Neuronal stem cell (in vitro differentiated cells): ENCODE results near the gene GARNL3.
A peak's percentile ranks its signal among the peaks of the same experiment; 100 is the strongest.

Source experiments
- DNase-seq: peaks from one replicate; pipeline ENCODE4 v3.0.0-alpha.2; 2013; ENCODE audit warnings: low spot score
- H2AFZ ChIP-seq: one replicate; pipeline ENCODE4 v1.6.1; 2013; ENCODE audit warnings: mild to moderate bottlenecking, low read length, inconsistent platforms
- H2AK5ac ChIP-seq: 2 replicates; pipeline ENCODE4 v1.6.1; 2013; ENCODE audit warnings: low read depth, mild to moderate bottlenecking, inconsistent platforms, low read length, moderate library complexity, mixed read lengths
- H2BK120ac ChIP-seq: 2 replicates; pipeline ENCODE4 v1.6.1; 2013; ENCODE audit warnings: low read depth, mild to moderate bottlenecking, inconsistent platforms, low read length, moderate library complexity, mixed read lengths
- H2BK12ac ChIP-seq: one replicate; pipeline ENCODE4 v1.6.1; 2013; ENCODE audit warnings: low read length, inconsistent platforms
- H2BK15ac ChIP-seq: 2 replicates; pipeline ENCODE4 v1.6.1; 2013; ENCODE audit warnings: mild to moderate bottlenecking, low read length, inconsistent platforms, mixed read lengths
- H2BK5ac ChIP-seq: one replicate; pipeline ENCODE4 v1.6.1; 2013; ENCODE audit warnings: inconsistent platforms, mild to moderate bottlenecking, low read length, moderate library complexity
- H3K14ac ChIP-seq: one replicate; pipeline ENCODE4 v1.6.1; 2013; ENCODE audit warnings: low read length, inconsistent platforms
- H3K18ac ChIP-seq: 2 replicates; pipeline ENCODE4 v1.6.1; 2013; ENCODE audit warnings: low read length, inconsistent platforms
- H3K23ac ChIP-seq: 2 replicates; pipeline ENCODE4 v1.6.1; 2013; ENCODE audit warnings: low read depth, mild to moderate bottlenecking, mixed read lengths, low read length, inconsistent platforms; ENCODE audit not compliant: poor library complexity
- H3K27ac ChIP-seq: replicated peaks from 3 replicates; pipeline ENCODE4 v1.5.1; 2013; ENCODE audit warnings: low read length, inconsistent platforms
- H3K27me3 ChIP-seq, 3 experiments: 2 replicates each; pipeline ENCODE4 v1.6.1; 2013; ENCODE audit warnings: low read length in 3 of 3, mild to moderate bottlenecking in 2 of 3, inconsistent platforms in 1 of 3, low read depth in 1 of 3, mixed read lengths in 1 of 3, moderate library complexity in 1 of 3; ENCODE audit not compliant: control insufficient read depth in 3 of 3, insufficient read depth in 3 of 3
- H3K36me3 ChIP-seq, 2 donors: replicated peaks in 1 of 2; 2 replicates each; pipeline ENCODE4 v1.6.1; 2013; ENCODE audit warnings: low read length in 2 of 2; ENCODE audit not compliant: control insufficient read depth in 2 of 2, insufficient read depth in 2 of 2
- H3K4ac ChIP-seq: 2 replicates; pipeline ENCODE4 v1.6.1; 2013; ENCODE audit warnings: inconsistent platforms, mild to moderate bottlenecking, low read length, moderate library complexity
- H3K4me1 ChIP-seq, 2 donors: 1 replicate in 1 of 2; 2 replicates in 1 of 2; pipeline ENCODE4 v1.6.1; 2013; ENCODE audit warnings: low read length in 2 of 2, low read depth in 1 of 2; ENCODE audit not compliant: control insufficient read depth in 2 of 2, insufficient read depth in 1 of 2
- H3K4me2 ChIP-seq: one replicate; pipeline ENCODE4 v1.6.1; 2013; ENCODE audit warnings: mild to moderate bottlenecking, low read length, inconsistent platforms; ENCODE audit not compliant: insufficient read depth, poor library complexity, severe bottlenecking
- H3K4me3 ChIP-seq, 2 donors: 2 replicates each; pipeline ENCODE4 v1.5.1; 2013; ENCODE audit warnings: low read length in 2 of 2, mild to moderate bottlenecking in 2 of 2, inconsistent platforms in 1 of 2, moderate library complexity in 1 of 2
- H3K79me1 ChIP-seq: one replicate; pipeline ENCODE4 v1.6.1; 2013; ENCODE audit warnings: low read depth, mild to moderate bottlenecking, inconsistent platforms, low read length, moderate library complexity
- H3K9ac ChIP-seq: one replicate; pipeline ENCODE4 v1.6.1; 2013; ENCODE audit warnings: mild to moderate bottlenecking, low read depth, low read length, inconsistent platforms; ENCODE audit not compliant: poor library complexity
- H3K9me3 ChIP-seq, 2 donors: replicated peaks in 1 of 2; 2 replicates each; pipeline versions ENCODE3 to v1.6.1; 2013; ENCODE audit warnings: low read length in 2 of 2, mild to moderate bottlenecking in 2 of 2, inconsistent platforms in 1 of 2, low read depth in 1 of 2, mixed read lengths in 1 of 2, moderate library complexity in 1 of 2; ENCODE audit not compliant: control insufficient read depth in 2 of 2, insufficient read depth in 1 of 2
- H4K8ac ChIP-seq: one replicate; pipeline ENCODE4 v1.6.1; 2013; ENCODE audit warnings: low read depth, mild to moderate bottlenecking, inconsistent platforms, low read length, moderate library complexity
- H4K91ac ChIP-seq: one replicate; pipeline ENCODE4 v1.6.1; 2013; ENCODE audit warnings: low read length, low read depth, mild to moderate bottlenecking, inconsistent platforms; ENCODE audit not compliant: poor library complexity
- WGBS, 2 donors: extraction: QIAGEN DNeasy Blood & Tissue Kit; methylation state at CpG; one replicate each; pipeline ENCODE4 v1.1.7; 2013; ENCODE audit warnings: missing lambda C conversion rate in 2 of 2, mixed read lengths in 1 of 2; ENCODE audit not compliant: insufficient read length in 2 of 2, insufficient replicate concordance in 1 of 2; ENCODE audit errors: extremely low coverage in 2 of 2; 5-methylcytosine and 5-hydroxymethylcytosine counted together

GARNL3 gene

GRCh38 chr9:127344368-127345000, 79.9 kb downstream of the GARNL3 start:
- no peak overlapping the region for H4K91ac ChIP-seq
- no peaks in the 10 kb centered on the region for H3K79me1 ChIP-seq
- no peak overlapping the region for H2BK120ac ChIP-seq
- H3K23ac ChIP-seq: peak overlapping the region; percentile 38
- no peak overlapping the region for H2BK5ac ChIP-seq
- H3K18ac ChIP-seq: no peak overlapping the region
- no peak overlapping the region for H3K14ac ChIP-seq
- no peak overlapping the region for H2BK12ac ChIP-seq
- peaks cover 4 to 46% of the 10 kb centered on the region in 2 donors for H3K36me3 ChIP-seq
- peaks cover 0 to 2% (median 0%) of the 10 kb centered on the region in 3 experiments for H3K27me3 ChIP-seq
- no peak overlapping the region for H3K27ac ChIP-seq
- no CpG with 5 or more reads among the region's 7 CpGs for WGBS, 2 donors
- H3K4me1 ChIP-seq: no peaks in the 10 kb centered on the region
- H3K4me2 ChIP-seq: no peak overlapping the region
- no peak overlapping the region for H3K4ac ChIP-seq
- H2AFZ ChIP-seq: no peak overlapping the region
- no peak overlapping the region for H3K4me3 ChIP-seq
- H2AK5ac ChIP-seq: no peak overlapping the region
- no peak for DNase-seq
- H3K9me3 ChIP-seq: no peaks in the 10 kb centered on the region
- no peak overlapping the region for H4K8ac ChIP-seq
- H2BK15ac ChIP-seq: no peak overlapping the region
- no peak overlapping the region for H3K9ac ChIP-seq

GRCh38 chr9:127345566-127345965, 81.0 kb downstream of the GARNL3 start:
- H3K4me2 ChIP-seq: no peak overlapping the region
- no peak overlapping the region for H2BK15ac ChIP-seq
- H2BK120ac ChIP-seq: no peak overlapping the region
- H3K79me1 ChIP-seq: no peaks in the 10 kb centered on the region
- H3K4ac ChIP-seq: no peak overlapping the region
- H3K27me3 ChIP-seq: peaks cover 0 to 2% (median 0%) of the 10 kb centered on the region in 3 experiments
- no peak overlapping the region for H3K4me3 ChIP-seq
- H2BK12ac ChIP-seq: no peak overlapping the region
- H3K9me3 ChIP-seq: no peaks in the 10 kb centered on the region
- no peak overlapping the region for H2AFZ ChIP-seq
- no peak overlapping the region for H3K27ac ChIP-seq
- peaks cover 1 to 36% of the 10 kb centered on the region in 2 donors for H3K36me3 ChIP-seq
- no peaks in the 10 kb centered on the region for H3K4me1 ChIP-seq
- DNase-seq: no peak
- no peak overlapping the region for H3K18ac ChIP-seq
- WGBS, 2 donors: no CpG with 5 or more reads among the region's 3 CpGs
- no peak overlapping the region for H2AK5ac ChIP-seq
- no peak overlapping the region for H4K8ac ChIP-seq
- no peak overlapping the region for H3K23ac ChIP-seq
- no peak overlapping the region for H3K14ac ChIP-seq
- H2BK5ac ChIP-seq: no peak overlapping the region
- H4K91ac ChIP-seq: no peak overlapping the region
- H3K9ac ChIP-seq: no peak overlapping the region

- Histone ChIP-seq H3K4ac (no peak overlapping the region), H3K9ac (no peak overlapping the region), H2AK5ac (no peak overlapping the region), H3K27me3 (peaks cover 0 to 2% (median 0%) of the 10 kb centered on the region in 3 experiments), H3K9me3 (no peaks in the 10 kb centered on the region), H3K4me1 (no peaks in the 10 kb centered on the region), H3K4me3 (peak overlapping the region in 1 of 2 donors; percentile 3), H3K23ac (no peak overlapping the region), H3K4me2 (no peak overlapping the region), H2AFZ (no peak overlapping the region), H2BK15ac (no peak overlapping the region), H4K91ac (no peak overlapping the region), H2BK120ac (no peak overlapping the region), H3K79me1 (no peaks in the 10 kb centered on the region), H3K18ac (no peak overlapping the region), H2BK5ac (no peak overlapping the region), H2BK12ac (no peak overlapping the region), H3K27ac (no peak overlapping the region), H4K8ac (no peak overlapping the region), H3K14ac (no peak overlapping the region), H3K36me3 (peaks cover 0 to 29% of the 10 kb centered on the region in 2 donors)
- no peak for DNase-seq
- WGBS, 2 donors: no CpG with 5 or more reads among the region's 6 CpGs
Observed at GRCh38 chr9:127346584-127346983, 82.0 kb downstream of the GARNL3 start.

GRCh38 chr9:127347831-127348776, 83.5 kb downstream of the GARNL3 start:
- Histone ChIP-seq H3K4me1 (no peaks in the 10 kb centered on the region), H4K91ac (no peak overlapping the region), H3K27me3 (peaks cover 0 to 2% (median 0%) of the 10 kb centered on the region in 3 experiments), H2BK120ac (no peak overlapping the region), H3K27ac (no peak overlapping the region), H2BK12ac (no peak overlapping the region), H3K79me1 (no peaks in the 10 kb centered on the region), H3K9me3 (no peaks in the 10 kb centered on the region), H3K9ac (peak overlapping the region; percentile 21), H4K8ac (no peak overlapping the region), H2AFZ (no peak overlapping the region), H3K18ac (peak overlapping the region; percentile 6), H3K36me3 (peaks cover 0 to 24% of the 10 kb centered on the region in 2 donors), H3K14ac (no peak overlapping the region), H3K4me3 (no peak overlapping the region), H3K4ac (no peak overlapping the region), H3K4me2 (no peak overlapping the region), H3K23ac (no peak overlapping the region), H2BK15ac (no peak overlapping the region), H2BK5ac (no peak overlapping the region), H2AK5ac (no peak overlapping the region)
- WGBS, 2 donors: no CpG with 5 or more reads among the region's 8 CpGs
- no peak for DNase-seq
